Heart left ventricle (tissue), 13 donors: ENCODE results near the gene SLC35F3.

ENCODE experiments used
- POLR2A ChIP-seq, 2 donors: fragments of 450-650 bp; IDR thresholded peaks; one replicate each; pipeline ENCODE4 v1.6.1; 2017; ENCODE audit warnings: antibody characterized with exemption in 2 of 2, mild to moderate bottlenecking in 2 of 2, moderate library complexity in 2 of 2
- TF ChIP-seq, protein P1 (sequence below), 12 donors: fragments of 200-600 bp; sonication (generic) in 4 of 12; IDR thresholded peaks; one replicate each; pipeline versions ENCODE4 v1.5.0 to v1.8.0; 2018 to 2022; ENCODE audit warnings: antibody characterized with exemption in 12 of 12, mild to moderate bottlenecking in 5 of 12
- donor health status: ischemic (EF 13 %, LVEDD 7.1; RV severe dilation, severe dysfunction).
- donor health status: DM: no; HTN: yes; CAD: no.
- donor health status: DM: no; HTN: no; CAD: no.
- donor health status: ischemic (EF 25% LVEDD 6.9; RV normal size, moderate dysfunction).
- donor health status: ischemic (EF 25% LVEDD 5.7; RV mildly dilated, moderate dysfunction).
- donor health status: ischemic (EF 35%, LVEDD 5.7; RV mildly dilated, moderate dysfunction).
- donor health status: nonischemic (EF 11% LVEDD 7.7; RV severe dilation, severe dysfunction).
- donor health status: DM: yes; HTN: yes; CAD: no.
- donor health status: PGD.
- donor health status: ischemic (EF 29% LVEDD 5.4; RV normal size, mild dysfunction).
- donor health status: nonischemic (EF 23%, LVEDD 6.1; RV moderate dilation, normal function).

DNA sequence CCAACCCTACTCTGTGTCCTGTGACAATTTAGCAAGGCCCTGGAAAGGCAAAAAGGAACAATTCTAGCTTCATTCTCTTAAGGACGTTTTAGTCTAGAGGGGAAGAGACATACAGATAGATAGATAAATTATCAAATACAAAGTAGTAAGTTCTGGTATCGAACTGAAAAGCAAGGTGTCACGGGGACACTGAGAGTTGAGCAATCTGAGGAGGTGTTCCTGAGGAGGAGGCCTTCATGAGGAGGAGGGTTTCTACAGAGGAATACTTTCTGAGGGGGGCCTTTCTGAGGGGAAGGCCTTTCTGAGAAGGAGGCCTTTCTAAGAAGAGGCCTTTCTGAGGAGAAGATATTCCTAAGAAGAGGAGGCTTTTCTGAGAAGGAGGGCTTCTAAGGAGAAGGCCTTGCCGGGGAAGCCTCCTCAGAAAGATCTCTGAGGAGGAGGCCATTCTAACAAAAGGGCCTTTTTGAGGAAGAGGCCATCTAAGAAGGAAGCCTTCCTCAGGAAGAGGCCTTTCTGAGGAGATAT is 312.9 kb downstream of the SLC35F3 start:
- TF ChIP-seq, protein P1, sequence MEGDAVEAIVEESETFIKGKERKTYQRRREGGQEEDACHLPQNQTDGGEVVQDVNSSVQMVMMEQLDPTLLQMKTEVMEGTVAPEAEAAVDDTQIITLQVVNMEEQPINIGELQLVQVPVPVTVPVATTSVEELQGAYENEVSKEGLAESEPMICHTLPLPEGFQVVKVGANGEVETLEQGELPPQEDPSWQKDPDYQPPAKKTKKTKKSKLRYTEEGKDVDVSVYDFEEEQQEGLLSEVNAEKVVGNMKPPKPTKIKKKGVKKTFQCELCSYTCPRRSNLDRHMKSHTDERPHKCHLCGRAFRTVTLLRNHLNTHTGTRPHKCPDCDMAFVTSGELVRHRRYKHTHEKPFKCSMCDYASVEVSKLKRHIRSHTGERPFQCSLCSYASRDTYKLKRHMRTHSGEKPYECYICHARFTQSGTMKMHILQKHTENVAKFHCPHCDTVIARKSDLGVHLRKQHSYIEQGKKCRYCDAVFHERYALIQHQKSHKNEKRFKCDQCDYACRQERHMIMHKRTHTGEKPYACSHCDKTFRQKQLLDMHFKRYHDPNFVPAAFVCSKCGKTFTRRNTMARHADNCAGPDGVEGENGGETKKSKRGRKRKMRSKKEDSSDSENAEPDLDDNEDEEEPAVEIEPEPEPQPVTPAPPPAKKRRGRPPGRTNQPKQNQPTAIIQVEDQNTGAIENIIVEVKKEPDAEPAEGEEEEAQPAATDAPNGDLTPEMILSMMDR (IDR thresholded peaks at IDR 0.05), result no peak
- TF ChIP-seq POLR2A (IDR thresholded peaks at IDR 0.05), result no peak
